Superior temporal gyrus (tissue), 1 donor: ENCODE data around the gene BRSK2.

Source experiments
- DNase-seq: peaks from one replicate; pipeline ENCODE4 v3.0.0-alpha.2; 2016; ENCODE audit errors: extremely low spot score

BRSK2 gene

GRCh38 chr11:1468473-1469066 is 78.8 kb downstream of the BRSK2 start:
- no peak for DNase-seq

DNA sequence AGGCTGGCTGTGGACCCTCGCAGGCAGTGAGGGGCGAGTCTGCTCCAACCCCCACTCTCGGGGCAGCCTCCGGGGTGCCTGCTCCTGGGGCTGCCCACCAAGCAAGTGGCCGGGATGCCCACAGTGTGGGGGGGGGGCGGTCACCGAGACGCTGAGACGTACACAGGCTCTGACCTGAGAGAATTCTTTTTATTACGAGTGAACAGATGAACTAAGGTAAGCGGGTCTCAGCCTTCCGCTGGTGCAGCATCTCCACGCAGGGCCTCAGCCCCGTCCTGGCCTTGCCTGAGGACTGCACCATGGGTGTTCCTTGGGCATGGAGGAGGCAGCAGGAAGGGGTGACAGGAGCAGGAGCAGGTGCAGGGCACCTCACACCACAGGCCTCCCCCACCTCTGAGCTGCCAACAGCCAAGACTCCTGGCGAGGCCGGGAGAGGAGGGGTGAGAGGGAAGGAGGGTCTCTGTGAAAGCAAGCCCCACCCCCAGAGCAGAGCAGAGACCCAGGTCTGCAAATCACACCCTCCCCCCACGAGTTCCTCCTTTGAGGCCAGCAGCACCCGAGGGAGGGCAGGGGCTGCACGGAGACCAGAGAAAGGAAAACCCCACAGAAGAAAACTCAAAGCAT is 79.7 kb downstream of the BRSK2 start:
- no peak for DNase-seq

- no peak for DNase-seq
These were observed 80.4 kb downstream of the BRSK2 start for GRCh38 chr11:1469911-1470680.

DNA sequence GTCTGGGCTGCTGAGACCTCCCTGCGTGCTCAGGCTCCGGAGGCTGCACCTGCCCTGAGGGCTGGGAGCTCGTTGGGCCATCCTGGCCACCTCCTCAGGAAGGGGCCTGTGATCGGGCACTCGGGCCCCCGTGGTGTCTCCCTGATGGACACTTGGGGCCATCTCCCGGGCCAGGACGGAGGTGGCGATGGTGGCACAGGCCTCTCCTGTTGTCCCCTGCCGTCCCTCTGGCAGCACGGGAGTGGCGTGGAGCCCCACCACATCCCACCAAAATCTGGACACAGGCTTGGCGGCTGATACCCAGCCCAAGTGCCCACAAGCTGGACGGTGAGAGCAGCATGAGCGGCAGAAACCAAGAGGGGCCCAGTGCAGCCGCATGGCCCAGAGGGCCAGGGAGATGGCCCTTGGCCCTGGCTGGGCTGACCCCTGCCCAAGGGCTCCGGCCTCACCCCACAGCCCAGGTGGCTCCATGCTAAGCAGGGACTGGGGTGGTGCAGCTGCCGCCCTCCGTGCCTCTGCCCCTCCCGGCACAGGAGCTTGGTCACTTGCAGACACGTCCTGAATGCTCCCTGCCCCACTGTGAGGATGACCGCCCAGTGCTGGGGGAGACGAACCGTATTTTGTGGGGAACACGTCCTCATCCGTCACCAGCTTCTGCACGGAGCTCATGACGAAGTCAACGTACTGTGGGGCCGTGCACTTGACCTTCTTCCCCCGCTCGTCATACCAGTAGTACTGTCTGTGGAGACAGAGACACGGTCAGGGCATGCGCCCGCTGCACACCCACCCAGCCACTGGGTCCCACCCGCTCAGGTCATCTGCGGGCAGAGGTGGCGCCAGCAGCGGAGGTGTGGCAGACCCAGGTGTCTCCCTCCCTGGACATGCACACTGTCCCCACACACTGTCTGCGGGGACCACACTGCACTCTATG is 81.2 kb downstream of the BRSK2 start:
- no peak for DNase-seq

GRCh38 chr11:1471736-1472135 is 82.0 kb downstream of the BRSK2 start:
- no peak for DNase-seq

- no peak for DNase-seq
These were observed 82.7 kb downstream of the BRSK2 start for GRCh38 chr11:1472180-1473005.

DNA sequence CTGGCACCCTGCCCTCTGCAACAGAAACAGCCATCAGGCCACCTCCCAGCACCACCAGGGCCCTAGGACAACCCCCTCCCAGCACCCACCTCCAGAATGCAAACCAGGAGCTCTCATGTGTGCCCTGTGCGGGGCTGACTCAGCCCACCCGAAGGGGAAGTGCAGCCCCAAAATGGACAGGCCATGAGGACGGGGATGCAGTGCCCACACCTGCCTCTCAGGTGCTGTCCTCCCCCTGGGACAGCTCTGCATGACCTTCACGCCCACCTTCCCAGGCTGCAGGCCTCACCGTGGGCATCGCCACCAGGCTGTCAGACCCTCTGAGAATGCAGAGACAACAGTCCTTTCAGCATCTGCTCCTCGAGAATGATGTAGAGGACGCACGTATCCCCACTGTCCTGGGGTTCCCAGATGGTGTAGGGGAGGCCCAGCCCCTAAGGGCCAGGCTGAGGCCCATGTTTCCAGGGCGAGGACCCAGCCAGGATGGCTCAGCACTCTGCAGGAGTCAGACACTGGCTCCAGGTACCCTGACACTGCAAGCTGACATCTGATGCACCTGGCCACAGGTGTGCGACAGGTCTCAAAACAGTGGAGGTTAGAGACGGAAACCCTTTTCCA is 83.4 kb downstream of the BRSK2 start:
- no peak for DNase-seq

DNA sequence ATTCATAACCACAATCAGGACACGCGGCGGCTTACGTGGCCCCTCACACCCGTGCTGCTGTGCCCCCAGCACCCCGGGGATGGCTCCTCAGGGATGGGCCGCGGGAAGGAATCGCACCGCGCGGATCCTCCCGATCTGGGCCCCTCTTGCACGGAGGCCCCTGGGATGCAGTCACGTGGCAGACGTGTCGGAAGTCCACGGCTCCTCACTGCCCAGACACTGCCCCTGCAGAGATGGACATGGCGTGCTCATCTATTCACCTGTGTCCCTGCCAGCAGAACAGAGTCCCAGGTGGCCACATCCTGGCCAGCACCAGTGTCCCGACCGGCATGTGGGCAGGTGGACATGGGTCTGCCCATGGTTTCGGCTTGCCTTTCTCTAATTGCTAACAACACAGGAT is 84.1 kb downstream of the BRSK2 start:
- DNase-seq, result no peak

GRCh38 chr11:1475841-1476240 is 86.1 kb downstream of the BRSK2 start:
- no peak for DNase-seq

DNA sequence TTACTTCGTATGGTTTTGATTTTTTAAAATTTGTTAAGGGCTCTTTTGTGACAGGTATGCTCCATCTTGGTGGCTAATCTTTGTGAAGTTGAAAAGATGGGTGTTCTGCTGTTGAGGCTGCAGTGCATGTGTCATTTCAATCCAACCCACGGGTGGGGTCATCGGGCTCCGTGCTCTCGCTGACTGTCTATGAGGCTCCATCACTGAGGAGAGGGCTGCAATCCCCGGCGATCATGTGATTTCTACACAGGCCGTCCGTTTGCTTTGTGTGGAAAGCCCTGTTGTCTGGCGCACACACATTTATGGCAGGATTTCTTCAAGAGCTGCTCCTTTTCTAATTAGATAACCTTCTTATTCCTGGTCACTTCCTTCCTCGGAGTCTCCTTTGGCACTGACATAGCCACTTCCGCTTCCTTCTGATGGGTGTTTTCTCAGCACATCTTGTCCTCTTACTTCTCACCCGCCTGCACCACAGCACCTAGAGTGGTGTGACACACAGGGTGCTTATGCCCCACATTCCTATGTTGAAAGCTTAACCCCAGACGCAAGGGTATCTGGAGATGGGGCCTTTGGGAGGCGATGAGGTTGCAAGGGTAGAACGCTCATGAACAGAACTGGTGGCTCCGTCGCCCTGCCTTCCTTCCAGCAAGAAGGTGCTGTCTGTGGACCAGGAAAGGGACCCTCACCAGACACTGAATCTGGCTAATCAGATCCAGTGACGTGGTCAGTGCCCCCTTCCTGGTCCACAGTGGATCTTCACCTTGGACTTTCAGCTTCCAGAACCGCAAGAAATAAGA is 87.4 kb downstream of the BRSK2 start:
- no peak for DNase-seq

DNA sequence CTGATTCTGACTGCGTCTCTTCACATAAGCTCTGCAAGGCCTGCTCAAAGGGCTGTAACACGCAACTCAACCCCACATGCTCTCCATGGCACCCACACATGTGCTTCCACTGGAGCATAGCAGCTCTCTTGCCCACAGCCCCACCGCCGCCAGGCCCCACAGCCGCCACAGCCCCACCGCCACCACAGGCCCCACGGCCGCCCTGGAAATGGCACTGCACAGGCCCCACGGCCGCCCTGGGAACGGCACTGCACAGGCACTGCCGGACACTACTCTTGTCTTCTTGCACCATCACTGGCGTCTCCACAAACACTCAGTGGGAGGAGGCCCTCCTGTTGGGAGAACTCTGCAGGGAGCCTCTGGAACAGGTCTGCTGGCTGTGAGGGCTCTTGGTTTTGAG is 88.3 kb downstream of the BRSK2 start:
- DNase-seq, result no peak

GRCh38 chr11:1478544-1478943 is 88.8 kb downstream of the BRSK2 start:
- DNase-seq, result no peak

DNA sequence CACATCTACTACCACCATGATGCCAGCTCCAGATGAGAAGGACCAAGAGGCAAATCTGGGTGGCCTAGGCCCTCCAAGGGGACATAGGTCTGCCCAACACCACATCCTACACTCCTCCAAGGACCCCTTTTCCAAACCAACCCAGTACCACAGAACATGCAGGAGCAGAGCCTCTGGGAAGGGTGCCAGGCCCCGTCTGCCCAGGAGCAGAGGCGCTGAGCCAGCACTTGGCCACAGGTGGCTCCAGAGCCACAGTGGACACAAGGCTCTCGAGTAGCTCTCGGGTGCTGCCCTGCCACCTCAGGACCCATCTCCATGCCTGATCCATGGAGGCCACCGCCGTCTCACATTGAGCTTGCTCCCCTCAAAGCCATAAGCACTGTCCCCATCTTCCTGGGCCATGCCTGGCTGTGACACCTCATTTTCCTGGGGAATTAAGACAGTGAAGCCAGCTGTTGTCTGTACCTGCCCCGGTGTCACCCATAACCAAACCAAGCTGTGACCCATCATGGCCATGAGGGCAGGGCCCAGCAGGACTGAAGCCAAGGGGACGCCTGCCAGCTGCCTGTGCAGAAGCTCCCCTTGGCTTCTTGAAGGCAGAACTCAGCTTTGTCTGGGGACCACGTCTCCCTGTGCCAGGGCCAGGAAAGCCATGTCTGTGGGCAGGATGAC is 89.4 kb downstream of the BRSK2 start:
- no peak for DNase-seq

GRCh38 chr11:1479678-1480118 is 90.0 kb downstream of the BRSK2 start:
- DNase-seq, result no peak

DNA sequence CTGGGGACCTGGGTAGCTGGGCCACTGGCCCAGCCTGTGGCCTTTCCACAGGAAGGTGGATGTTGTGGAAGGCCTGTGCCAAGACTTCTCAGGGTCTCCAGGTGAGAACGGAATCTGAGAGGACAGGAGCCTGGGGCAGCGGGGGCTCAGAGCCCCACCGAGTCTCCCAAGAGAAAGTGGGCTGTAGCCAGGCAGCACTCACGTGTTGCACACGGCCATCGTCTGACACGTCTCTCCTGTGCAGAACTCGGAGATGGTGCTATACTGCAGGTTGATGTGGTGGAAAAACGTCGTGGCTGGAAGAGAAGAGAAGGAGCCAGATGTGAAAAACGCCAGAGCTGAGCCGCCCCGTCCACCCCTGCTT is 90.4 kb downstream of the BRSK2 start:
- DNase-seq, result no peak

DNA sequence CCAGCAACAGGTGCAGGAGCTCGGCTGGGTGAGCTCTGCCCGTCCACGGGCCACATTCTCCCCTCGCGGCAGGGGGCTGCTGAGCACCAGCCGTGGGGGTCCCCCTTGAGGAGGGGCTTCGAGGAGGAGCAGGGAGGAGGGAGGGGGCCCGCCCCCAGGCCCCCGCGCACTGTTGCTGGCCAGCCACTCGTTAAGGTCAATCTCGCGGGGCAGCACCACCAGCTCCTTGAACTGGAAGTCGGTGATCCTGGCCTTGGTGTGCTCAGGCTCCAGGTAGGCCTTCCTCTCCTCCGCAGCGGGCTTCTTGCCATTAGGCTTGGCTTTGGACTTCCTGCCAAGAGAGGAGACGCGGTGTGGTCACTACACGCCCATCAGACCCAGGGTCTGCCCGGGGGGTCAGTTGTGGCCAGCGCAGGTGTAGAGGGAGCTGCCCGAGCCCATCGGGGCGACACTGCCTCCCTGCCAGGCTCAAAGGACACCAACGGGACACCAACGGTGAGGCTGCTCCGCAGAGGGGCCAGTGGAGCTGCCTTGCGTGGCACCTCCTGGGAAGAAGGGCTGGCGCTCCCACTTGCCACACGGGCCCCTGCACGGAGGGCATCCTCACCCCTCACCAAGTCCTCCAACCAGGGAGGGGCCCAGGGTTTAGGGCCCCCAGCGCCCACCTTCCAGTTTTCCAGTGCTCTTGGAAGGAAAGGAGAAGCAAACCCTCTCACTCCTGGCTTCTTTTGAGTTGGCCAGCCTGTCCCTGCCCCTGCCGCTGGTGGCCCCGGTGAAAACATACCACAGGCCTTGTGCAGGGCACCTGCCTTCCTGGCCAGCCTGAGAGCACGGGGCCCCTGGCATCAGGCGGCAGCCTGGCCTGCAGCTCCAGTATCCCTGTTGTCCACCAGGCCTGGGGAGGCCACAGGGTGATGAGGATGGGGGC is 91.1 kb downstream of the BRSK2 start:
- no peak for DNase-seq

DNA sequence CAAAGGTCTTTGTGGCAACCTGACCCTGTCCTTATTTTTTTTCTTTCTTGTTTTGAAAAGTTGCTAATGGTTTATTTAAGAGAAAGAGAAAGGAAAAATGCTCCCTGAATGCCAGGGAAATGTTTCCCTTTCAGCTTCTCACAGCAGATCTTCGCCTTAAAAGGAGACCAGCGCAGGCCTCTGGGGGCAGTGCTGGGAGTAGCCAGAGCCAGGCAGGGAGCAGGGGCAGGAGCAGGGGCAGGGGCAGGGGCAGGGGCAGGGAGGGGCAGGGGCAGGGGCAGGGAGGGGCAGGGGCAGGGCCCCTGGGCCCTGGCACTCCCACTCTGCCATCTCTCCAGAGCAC is 91.7 kb downstream of the BRSK2 start:
- DNase-seq, result no peak

- DNase-seq, result no peak
These were observed 92.2 kb downstream of the BRSK2 start for GRCh38 chr11:1481861-1482441.
